ENCODE results near the gene TTF1.

TTF1 gene

DNA sequence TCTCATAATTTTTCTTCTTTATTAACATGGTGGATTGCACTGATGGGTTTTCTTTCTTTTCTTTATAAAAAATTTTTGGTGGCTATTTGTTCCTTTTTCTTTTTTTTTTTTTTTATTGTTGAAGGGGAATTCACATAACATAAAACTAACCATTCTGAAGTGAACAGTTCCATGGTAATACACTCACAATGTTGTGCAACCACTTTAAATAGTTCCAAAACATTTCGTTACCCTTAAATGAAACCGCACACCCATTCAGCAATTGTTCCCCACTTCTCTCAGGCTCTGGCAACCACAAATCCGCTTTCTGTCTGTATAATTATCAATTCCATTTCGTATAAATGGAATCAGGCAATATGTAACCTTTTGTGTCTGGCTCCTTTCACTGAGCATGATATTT is 40.2 kb downstream of the TTF1 start:
- no peak for DNase-seq (ENCODE audit: low read depth in 4 of 4, low spot score in 1 of 4)

GRCh38 chr9:132365986-132366385 is 40.7 kb downstream of the TTF1 start:
- no peak for DNase-seq (ENCODE audit: low read depth in 4 of 4, low spot score in 1 of 4)

DNA sequence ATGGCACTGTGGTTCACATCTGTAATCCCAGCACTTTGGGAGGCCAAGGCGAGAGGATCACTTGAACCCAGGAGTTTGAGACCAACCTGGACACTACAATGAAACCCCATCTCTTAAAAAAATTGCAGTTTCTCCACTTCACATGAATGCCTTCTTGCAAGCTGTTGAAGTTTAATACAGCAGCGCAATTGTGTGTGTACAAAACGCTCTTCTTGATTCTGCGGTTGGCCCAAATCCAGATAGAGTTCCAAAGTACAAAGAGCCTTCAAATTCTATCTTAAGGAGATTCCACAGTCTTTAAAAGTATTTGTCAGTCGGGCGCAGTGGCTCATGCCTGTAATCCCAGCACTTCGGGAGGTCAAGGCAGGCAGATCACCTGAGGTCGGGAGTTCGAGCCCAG is 42.6 kb downstream of the TTF1 start:
- DNase-seq (ENCODE audit: low read depth in 4 of 4, low spot score in 1 of 4): no peak

DNA sequence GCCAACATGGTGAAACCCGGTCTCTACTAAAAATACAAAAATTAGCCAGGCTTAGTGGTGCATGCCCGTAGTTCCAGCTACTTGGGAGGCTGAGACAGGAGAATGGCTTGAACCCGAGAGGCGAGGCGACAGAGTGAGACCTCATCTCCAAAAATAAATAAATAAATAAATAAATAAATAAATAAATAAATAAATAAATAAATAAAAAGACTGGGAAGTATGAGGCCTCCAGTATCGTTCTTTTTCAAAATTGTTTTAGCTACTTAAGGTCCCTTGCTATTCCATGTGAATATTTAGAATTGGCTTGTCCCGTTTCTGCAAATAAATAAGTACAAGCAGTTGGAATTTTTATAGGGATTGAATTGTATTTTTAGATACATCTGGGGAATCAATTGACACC is 48.9 kb downstream of the TTF1 start:
- DNase-seq (ENCODE audit: low read depth in 4 of 4, low spot score in 1 of 4): no peak

DNA sequence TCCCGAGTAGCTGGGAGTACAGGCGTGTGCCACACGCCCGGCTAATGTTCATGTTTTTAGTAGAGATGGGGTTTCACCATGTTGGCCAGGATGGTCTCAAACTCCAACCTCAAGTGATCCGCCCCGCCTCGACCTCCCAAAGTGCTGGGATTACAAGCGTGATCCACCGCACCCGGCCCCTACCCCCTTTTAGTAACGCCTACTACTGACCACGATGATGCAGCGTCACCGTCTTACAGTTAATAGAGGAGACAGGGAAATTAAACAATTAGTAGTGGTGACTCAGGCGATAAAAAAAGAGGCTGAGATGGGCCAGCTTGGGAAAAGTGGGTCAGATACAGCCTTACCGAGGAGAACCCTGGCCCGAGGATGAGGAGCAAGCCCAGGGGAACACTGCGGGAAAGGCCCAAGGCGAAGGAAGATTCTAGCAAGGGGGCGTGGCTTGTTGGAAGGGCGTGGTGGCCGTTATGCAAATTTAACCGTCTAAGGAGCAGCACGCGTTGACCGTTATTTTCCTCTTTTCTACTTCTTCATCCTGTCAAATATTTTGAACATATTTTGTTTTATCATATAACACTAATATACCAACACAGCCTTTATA is 50.2 kb downstream of the TTF1 start:
- DNase-seq (ENCODE audit: low read depth in 4 of 4, low spot score in 1 of 4): no peak

DNA sequence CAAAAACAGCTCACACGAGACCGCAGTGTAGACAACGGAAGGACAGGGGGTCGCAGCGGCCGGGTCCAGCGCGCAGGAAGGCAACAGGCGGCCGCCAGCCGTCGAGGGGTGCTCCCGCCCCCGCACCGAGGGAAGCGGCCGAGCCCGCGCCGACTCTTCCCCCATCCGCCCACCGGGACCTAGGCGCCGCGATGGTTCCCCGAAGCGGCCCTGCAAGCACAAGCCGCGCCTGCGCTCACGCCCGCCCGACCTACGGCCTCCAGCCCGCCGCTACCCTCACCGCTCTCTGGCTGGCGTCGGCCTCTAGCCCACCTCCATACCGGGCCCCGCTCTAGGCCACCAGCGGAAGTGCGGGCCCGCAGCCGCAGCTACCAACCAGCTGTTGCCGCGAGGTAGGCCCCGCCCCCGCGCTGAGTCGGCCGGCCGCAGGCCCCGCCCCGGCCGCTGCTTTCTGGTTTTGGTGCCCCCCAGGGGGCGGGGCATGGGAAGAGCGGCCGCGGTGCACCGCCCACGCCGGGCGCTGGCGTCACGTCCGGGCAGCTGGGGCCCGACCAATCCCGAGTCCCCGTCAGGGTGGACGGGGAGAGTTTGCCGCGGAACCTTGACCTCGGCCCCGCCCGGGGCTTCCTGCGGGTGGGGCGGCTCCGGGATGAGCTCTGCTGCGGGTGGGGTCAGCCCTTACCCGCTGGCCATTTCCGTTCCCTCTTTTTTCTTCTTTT is 51.8 kb downstream of the TTF1 start, which contains the start of gene SETX:
Gene SETX, minus strand, starts transcription at position 350 of the 719 bp plus-strand sequence. CDS start 5,558 bp downstream, outside the sequence.
- peak; percentile 94 to 98 (median 96) for DNase-seq (ENCODE audit: low read depth in 4 of 4, low spot score in 1 of 4)

GRCh38 chr9:132351404-132352045 is 55.1 kb downstream of the TTF1 start:
- DNase-seq (ENCODE audit: low read depth in 4 of 4, low spot score in 1 of 4): no peak

DNA sequence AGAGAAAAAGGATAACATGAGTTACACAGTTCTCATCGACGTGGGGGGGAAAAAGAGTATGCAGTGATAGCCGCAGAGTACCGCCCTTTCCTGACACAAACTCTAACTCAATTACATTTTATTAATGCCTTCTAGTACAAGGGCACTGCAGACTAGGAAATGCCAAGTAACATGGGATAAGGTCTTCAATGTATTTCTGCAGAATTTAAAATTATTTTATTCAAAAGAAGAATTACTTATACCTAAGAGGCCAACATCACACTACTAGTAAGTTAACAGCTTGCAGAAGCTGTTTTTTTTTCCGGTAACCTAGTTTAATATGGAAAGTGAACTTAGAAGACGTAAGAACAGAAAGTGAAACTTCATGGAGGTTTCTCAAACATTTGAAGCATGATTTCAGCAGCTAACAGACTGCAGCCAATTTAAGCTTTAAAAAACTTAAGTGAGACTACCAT is 55.8 kb downstream of the TTF1 start:
- no peak for DNase-seq (ENCODE audit: low read depth in 4 of 4, low spot score in 1 of 4)

GRCh38 chr9:132348676-132349075 is 58.0 kb downstream of the TTF1 start:
- DNase-seq (ENCODE audit: low read depth in 4 of 4, low spot score in 1 of 4): no peak

- no peak for DNase-seq (ENCODE audit: low read depth in 4 of 4, low spot score in 1 of 4)
Measured at GRCh38 chr9:132346177-132346576, 60.5 kb downstream of the TTF1 start.

DNA sequence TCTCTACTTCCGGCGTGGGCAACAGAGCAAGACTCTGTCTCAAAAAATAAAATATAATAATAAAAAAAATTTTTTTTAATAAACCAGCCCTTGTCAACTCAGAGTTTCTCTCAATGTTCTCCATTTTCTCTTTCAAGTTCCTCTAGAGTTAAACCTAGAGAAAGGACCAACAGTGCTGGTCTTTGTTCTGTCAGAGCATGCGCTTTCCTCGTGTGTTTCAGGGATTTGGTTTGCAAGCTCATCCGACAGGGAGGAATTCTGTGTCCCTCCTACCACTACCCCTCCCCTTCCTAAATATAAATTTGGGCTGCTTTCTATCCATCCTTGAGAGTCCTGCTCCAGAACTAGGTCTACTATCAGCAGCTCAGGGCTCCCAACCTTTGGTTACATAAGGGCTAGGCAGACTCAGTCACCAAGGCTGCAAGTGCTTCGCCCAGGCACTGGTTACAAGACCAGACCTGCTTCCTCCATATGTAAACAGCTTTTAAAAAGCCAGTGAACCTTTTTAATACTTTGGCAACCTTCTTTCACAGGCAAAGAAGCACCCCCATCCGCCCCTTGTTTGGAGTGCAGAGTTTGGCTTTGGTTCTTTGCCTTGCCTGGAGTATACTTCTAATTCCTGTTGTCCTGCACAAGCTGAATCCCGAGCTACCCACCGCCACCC is 65.3 kb downstream of the TTF1 start:
- no peak for DNase-seq (ENCODE audit: low read depth in 4 of 4, low spot score in 1 of 4)

DNA sequence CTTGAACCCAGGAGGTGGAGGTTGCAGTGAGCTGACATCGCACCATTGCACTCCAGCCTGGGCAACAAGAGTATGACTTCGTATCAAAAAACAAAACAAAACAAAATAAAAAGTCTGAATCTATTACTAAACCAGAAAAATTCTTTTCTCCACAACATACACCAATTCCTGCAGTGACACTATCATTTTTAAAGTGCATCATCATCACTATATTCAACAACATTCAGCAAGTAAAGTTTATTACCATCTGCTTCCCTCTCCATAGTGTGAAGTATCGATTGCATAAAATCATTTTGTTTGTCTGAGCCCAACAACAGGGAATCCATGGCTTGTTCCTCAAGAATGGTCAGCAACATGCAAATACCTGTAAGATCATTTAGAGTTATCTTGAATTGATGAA is 72.3 kb downstream of the TTF1 start:
- DNase-seq (ENCODE audit: low read depth in 4 of 4, low spot score in 1 of 4): no peak

DNA sequence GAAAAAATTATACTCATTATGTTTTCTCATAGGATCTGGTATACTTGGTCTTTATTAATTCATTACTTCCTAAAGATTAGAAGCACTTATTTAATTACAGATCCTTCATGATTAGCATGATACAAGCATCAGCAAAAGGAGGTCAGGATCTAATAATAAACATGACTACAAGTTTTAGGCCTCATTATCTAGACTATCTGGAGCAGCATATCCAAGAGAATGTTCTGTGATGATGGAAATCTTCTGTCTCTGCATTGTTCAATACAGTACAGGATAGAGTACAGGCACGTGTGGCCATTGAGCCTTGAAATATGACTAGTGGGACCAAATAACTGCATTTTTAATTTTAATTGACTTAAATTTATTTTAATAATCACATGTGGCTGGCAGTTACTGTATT is 73.1 kb downstream of the TTF1 start:
- DNase-seq (ENCODE audit: low read depth in 4 of 4, low spot score in 1 of 4): no peak

- DNase-seq (ENCODE audit: low read depth in 4 of 4, low spot score in 1 of 4): no peak
Measured at GRCh38 chr9:132328580-132328979, 78.1 kb downstream of the TTF1 start.

GRCh38 chr9:132327537-132327936 is 79.1 kb downstream of the TTF1 start:
- DNase-seq (ENCODE audit: low read depth in 4 of 4, low spot score in 1 of 4): no peak
